Astrocyte of the cerebellum (primary cell): ENCODE results near the gene SLFN12L.
"Not testable (repeated sequence)": the region's sequence is repeated elsewhere in the genome, so short reads cannot be mapped to it uniquely, and the experiment has no call there.

ENCODE experiments used
- DNase-seq: peaks from one replicate; pipeline ENCODE4 v3.0.0-alpha.2; 2011; ENCODE audit warnings: low read depth
- H3K4me3 ChIP-seq: 2 replicates; pipeline ENCODE4 v1.5.1; 2011; ENCODE audit warnings: mild to moderate bottlenecking, low read depth, low read length, moderate library complexity
- CTCF ChIP-seq: IDR thresholded peaks from 2 replicates; pipeline ENCODE4 v1.5.1; 2012; ENCODE audit warnings: low read length, low read depth, moderate library complexity, mild to moderate bottlenecking; ENCODE audit errors: missing control alignments
- in situ Hi-C: cut with HindIII; loops from 2 replicates; pipeline ENCODE4 v1.10.0; 2017; ENCODE audit warnings: low sequenced_read_pairs

SLFN12L gene

GRCh38 chr17:35539659-35540026 lies 2.2 kb upstream of the SLFN12L start:
- H3K4me3 ChIP-seq = no peak overlapping the region
- in situ Hi-C loops = loop anchor here (10.0 to 25.0 kb wide), 3 partner anchors 225 to 1102 kb away; partner anchors contain the start of genes NLE1 and UNC45B
- DNase-seq = no peak
- TF ChIP-seq CTCF = no peak

GRCh38 chr17:35536664-35537171 lies 760 bp downstream of the SLFN12L start:
- DNase-seq = no peak
- no peak overlapping the region for H3K4me3 ChIP-seq
- no peak for TF ChIP-seq CTCF
- in situ Hi-C loops = loop anchor here (10.0 to 25.0 kb wide), 3 partner anchors 222 to 1099 kb away; partner anchors contain the start of genes NLE1 and UNC45B

- not testable (repeated sequence) for DNase-seq, H3K4me3 ChIP-seq
- in situ Hi-C loops = loop anchor here (10.0 to 25.0 kb wide), 3 partner anchors 221 to 1098 kb away; partner anchors contain the start of genes NLE1 and UNC45B
Observed at GRCh38 chr17:35535406-35535805, 2.1 kb downstream of the SLFN12L start.

GRCh38 chr17:35534576-35535093 lies 2.8 kb downstream of the SLFN12L start:
- no peak overlapping the region for H3K4me3 ChIP-seq
- no peak for DNase-seq
- in situ Hi-C loops = loop anchor here (10.0 to 25.0 kb wide), 3 partner anchors 220 to 1097 kb away; partner anchors contain the start of genes NLE1 and UNC45B
- no peak for TF ChIP-seq CTCF

GRCh38 chr17:35531160-35531559 lies 6.3 kb downstream of the SLFN12L start:
- no peak for DNase-seq
- no peak overlapping the region for H3K4me3 ChIP-seq
- no peak for TF ChIP-seq CTCF
- in situ Hi-C loops = loop anchor here (10.0 to 25.0 kb wide), 3 partner anchors 216 to 1094 kb away; partner anchors contain the start of genes NLE1 and UNC45B

- in situ Hi-C loops = loop anchor here (10.0 to 25.0 kb wide), 3 partner anchors 215 to 1093 kb away; partner anchors contain the start of genes NLE1 and UNC45B
- DNase-seq = no peak
- no peak for TF ChIP-seq CTCF
- no peak overlapping the region for H3K4me3 ChIP-seq
Observed at GRCh38 chr17:35529866-35530265, 7.6 kb downstream of the SLFN12L start.

- not testable (repeated sequence) for H3K4me3 ChIP-seq, DNase-seq
- in situ Hi-C loops = loop anchor here (25.0 kb wide), 2 partner anchors 392 to 1092 kb away; partner anchors contain the start of genes NLE1 and UNC45B
Observed at GRCh38 chr17:35529326-35529725, 8.2 kb downstream of the SLFN12L start.

GRCh38 chr17:35523296-35523695 lies 14.2 kb downstream of the SLFN12L start:
- TF ChIP-seq CTCF = no peak
- no peak overlapping the region for H3K4me3 ChIP-seq
- in situ Hi-C loops = no loop called here
- DNase-seq = no peak

GRCh38 chr17:35521654-35522256 lies 15.7 kb downstream of the SLFN12L start:
- in situ Hi-C loops, H3K4me3 ChIP-seq, DNase-seq: not testable (repeated sequence)
